B cell (primary cell): Measurements from ENCODE around the gene C17orf113. TPM values are rescaled to one million over a fixed set of nuclear protein-coding genes. Genes with fewer than 3 reads are reported as not detected.
"Not testable (repeated sequence)": the region's sequence is repeated elsewhere in the genome, so short reads cannot be mapped to it uniquely, and the experiment has no call there.

Experiments used
- ATAC-seq: fragments of 200-7000 bp; cut with Tn5 transposase; one replicate; pipeline ENCODE4 v1.10.0; 2021; ENCODE audit warnings: low read depth, mild to moderate bottlenecking, moderate number of reproducible peaks, moderate library complexity
- CTCF ChIA-PET: fragments of 350-600 bp; sonication (Branson Sonifier 250); formaldehyde crosslinking; loops from one replicate; lab custom pipeline; 2021; ENCODE audit warnings: antibody characterized with exemption, inconsistent platforms; lab: Charles Lee
- POLR2A ChIA-PET: fragments of 350-600 bp; sonication (Branson Sonifier 250); formaldehyde crosslinking; loops from one replicate; lab custom pipeline; 2021; ENCODE audit warnings: antibody characterized with exemption; lab: Charles Lee
- DNase-seq: peaks from one replicate; pipeline ENCODE4 v3.0.0; 2013
- H2AFZ ChIP-seq: 2 replicates; pipeline ENCODE4 v1.6.1; 2012; ENCODE audit warnings: mild to moderate bottlenecking, low read depth, low read length; ENCODE audit not compliant: insufficient read depth, poor library complexity, severe bottlenecking
- H3K27ac ChIP-seq, 2 donors: 1 replicate in 1 of 2; 2 replicates in 1 of 2; pipeline ENCODE4 v1.5.1; 2012 to 2013; ENCODE audit warnings: low read length in 2 of 2, mild to moderate bottlenecking in 2 of 2, moderate library complexity in 1 of 2
- H3K27me3 ChIP-seq, 4 experiments: fragments of 200-600 bp in 1 of 4; sonication (generic) in 1 of 4; replicated peaks in 1 of 4; 1 replicate in 2 of 4; 2 replicates in 2 of 4; pipeline versions ENCODE4 v1.6.1 to v1.7.0; 2013 to 2016; ENCODE audit warnings: low read length in 3 of 4, mild to moderate bottlenecking in 2 of 4, mixed read lengths in 1 of 4, moderate library complexity in 1 of 4; ENCODE audit not compliant: insufficient read depth in 4 of 4, control insufficient read depth in 3 of 4; ENCODE audit errors: control extremely low read depth in 1 of 4
- H3K36me3 ChIP-seq, 2 experiments: replicated peaks in 1 of 2; 1 replicate in 1 of 2; 2 replicates in 1 of 2; pipeline versions ENCODE4 v1.6.1 to v1.7.1; 2013; ENCODE audit warnings: low read length in 1 of 2; ENCODE audit not compliant: insufficient read depth in 2 of 2, control insufficient read depth in 1 of 2; ENCODE audit errors: control extremely low read depth in 1 of 2, extremely low read depth in 1 of 2
- H3K4me1 ChIP-seq, 2 donors: fragments of 200-600 bp in 1 of 2; sonication (generic) in 1 of 2; 1 replicate in 1 of 2; 2 replicates in 1 of 2; pipeline versions ENCODE4 v1.5.1 to v1.6.1; 2013 to 2017; ENCODE audit warnings: low read length in 2 of 2; ENCODE audit not compliant: control insufficient read depth in 2 of 2, insufficient read depth in 2 of 2
- H3K4me2 ChIP-seq: replicated peaks from 2 replicates; pipeline ENCODE3; 2012; ENCODE audit warnings: mild to moderate bottlenecking, low read depth, low read length; ENCODE audit not compliant: poor library complexity, severe bottlenecking
- H3K4me3 ChIP-seq, 5 experiments: fragments of 200-600 bp in 1 of 5; sonication (generic) in 1 of 5; 1 replicate in 3 of 5; 2 replicates in 2 of 5; pipeline versions ENCODE4 v1.5.1 to v1.7.0; 2011 to 2016; ENCODE audit warnings: low read length in 4 of 5, mild to moderate bottlenecking in 4 of 5, low read depth in 2 of 5, control low read depth in 1 of 5, moderate library complexity in 1 of 5; ENCODE audit not compliant: insufficient read depth in 1 of 5; ENCODE audit errors: control extremely low read depth in 1 of 5, extremely low read depth in 1 of 5
- H3K79me2 ChIP-seq: fragments of 200-600 bp; sonication (generic); one replicate; pipeline ENCODE4 v1.6.0; 2016; ENCODE audit warnings: low read length; ENCODE audit not compliant: control insufficient read depth, insufficient read depth
- H3K9ac ChIP-seq: fragments of 200-600 bp; sonication (generic); 2 replicates; pipeline ENCODE4 v1.6.1; 2017; ENCODE audit warnings: mild to moderate bottlenecking, low read length, moderate library complexity
- H3K9me3 ChIP-seq, 3 donors: one replicate each; pipeline versions ENCODE4 v1.6.1 to v1.7.1; 2013; ENCODE audit warnings: low read length in 2 of 3; ENCODE audit not compliant: control insufficient read depth in 2 of 3, insufficient read depth in 1 of 3; ENCODE audit errors: control extremely low read depth in 1 of 3
- H4K20me1 ChIP-seq: 2 replicates; pipeline ENCODE4 v1.6.0; 2012; ENCODE audit warnings: mild to moderate bottlenecking, low read length; ENCODE audit not compliant: insufficient read depth, control insufficient read depth, poor library complexity, severe bottlenecking
- H3K27ac Mint-ChIP-seq: one replicate; pipeline ENCODE4 v1.8.0; 2021; ENCODE audit warnings: mixed read lengths
- H3K27me3 Mint-ChIP-seq: one replicate; pipeline ENCODE4 v1.8.0; 2021; ENCODE audit warnings: mixed read lengths
- H3K4me1 Mint-ChIP-seq: one replicate; pipeline ENCODE4 v1.8.0; 2021; ENCODE audit warnings: mixed read lengths
- H3K4me3 Mint-ChIP-seq: one replicate; pipeline ENCODE4 v1.8.0; 2021; ENCODE audit warnings: mixed read lengths
- H3K9me3 Mint-ChIP-seq: one replicate; pipeline ENCODE4 v1.8.0; 2022; ENCODE audit warnings: mixed read lengths; ENCODE audit not compliant: insufficient read depth
- CTCF ChIP-seq: fragments of 200-600 bp; IDR thresholded peaks from one replicate; pipeline ENCODE4 v1.8.0; 2022; ENCODE audit warnings: antibody characterized with exemption, mild to moderate bottlenecking
- EZH2 ChIP-seq: IDR thresholded peaks from 2 replicates; pipeline ENCODE4 v1.6.1; 2012; ENCODE audit warnings: borderline replicate concordance, low read depth, mild to moderate bottlenecking, moderate library complexity, low read length; ENCODE audit not compliant: insufficient read depth, poor library complexity, severe bottlenecking
- WGBS: methylation state at CpG from one replicate; pipeline ENCODE4 v1.1.5; 2013; ENCODE audit warnings: missing lambda C conversion rate; ENCODE audit not compliant: insufficient coverage; 5-methylcytosine and 5-hydroxymethylcytosine counted together
- intact Hi-C: fragments of 100-400 bp; cut with micrococcal nuclease; formaldehyde crosslinking; loops from one replicate; pipeline ENCODE4 v1.10.0; 2022
- polyA plus RNA-seq: library from polyadenylated mRNA; depleted of rRNA; stranded (reverse); fragments of >200 nt; gene quantifications from 2 replicates; pipeline ENCODE4 v1.2.3, GENCODE V29; 2012
- total RNA-seq, 2 donors: library from RNA; stranded (reverse); fragments of 120-200 nt in 1 of 2; gene quantifications; 1 replicate in 1 of 2; 2 replicates in 1 of 2; pipeline versions ENCODE4 v1.2.3 to v1.2.4, GENCODE V29; 2013 to 2022

Gene C17orf113
- total and polyA plus RNA-seq, 2 donors (not counting 1 experiment from before 2014, with no cell fraction given), result 1.2 to 2.1 TPM

DNA sequence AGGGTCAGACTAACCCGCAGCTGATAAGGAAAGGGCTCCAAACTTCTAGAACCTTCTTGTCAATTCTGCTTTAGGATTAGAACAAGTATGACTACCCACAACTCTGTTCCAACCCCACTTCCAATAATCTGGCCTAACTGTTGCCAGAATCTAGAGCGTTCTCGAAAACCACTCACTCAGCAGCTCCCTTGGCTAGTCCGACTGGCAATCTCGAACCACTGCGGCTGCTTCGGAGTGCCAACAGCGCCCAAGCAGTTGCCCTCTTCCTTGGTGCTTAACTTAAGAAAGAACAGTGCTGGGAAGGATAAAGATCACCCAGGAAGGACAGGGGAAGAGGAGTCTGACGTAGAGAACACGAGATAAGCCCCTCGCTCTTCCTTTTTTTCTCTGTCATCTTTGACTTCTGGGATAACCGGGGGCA is 34.0 kb downstream of the C17orf113 start:
- peaks cover 90% of the 10 kb centered on the region for H3K79me2 ChIP-seq
- Mint-ChIP-seq H3K27ac (peak overlapping the region; percentile 99), H3K9me3 (no peaks in the 10 kb centered on the region), H3K27me3 (no peaks in the 10 kb centered on the region), H3K4me3 (peak overlapping the region; percentile 100), H3K4me1 (peaks cover 69% of the 10 kb centered on the region)
- CTCF ChIA-PET, result interaction anchor here (0.9 to 8.2 kb wide), 14 partner anchors 8 to 104 kb away, joined by 3 to 90 read pairs (median 4); partner anchors contain the start of gene CNP
- H3K4me2 ChIP-seq, result peak overlapping the region; percentile 91
- no peak for TF ChIP-seq CTCF
- TF ChIP-seq EZH2, result no peak
- peak overlapping the region; percentile 91 to 95 for H3K27ac ChIP-seq
- no peak for ATAC-seq
- 1% methylated on average over 7 of the region's 12 CpGs for WGBS
- H3K4me1 ChIP-seq, result peaks cover 36 to 45% of the 10 kb centered on the region in 2 donors
- no peaks in the 10 kb centered on the region for H3K36me3 ChIP-seq
- no peak for DNase-seq
- intact Hi-C loops, result loop anchor here (2.0 to 5.0 kb wide), 2 partner anchors 98 to 1199 kb away; partner anchors contain the start of gene ACLY
- peak overlapping the region; percentile 94 for H2AFZ ChIP-seq
- peak overlapping the region; percentile 86 to 99 (median 97) for H3K4me3 ChIP-seq
- POLR2A ChIA-PET, result interaction anchor here (0.9 to 3.6 kb wide), 4 partner anchors 50 to 273 kb away, joined by 3 to 32 read pairs (median 4); partner anchors contain the start of genes CNP, KAT2A and ODAD4
- H4K20me1 ChIP-seq, result peaks cover 22% of the 10 kb centered on the region
- H3K27me3 ChIP-seq, result no peaks in the 10 kb centered on the region
- peak overlapping the region; percentile 100 for H3K9ac ChIP-seq
- no peaks in the 10 kb centered on the region for H3K9me3 ChIP-seq

DNA sequence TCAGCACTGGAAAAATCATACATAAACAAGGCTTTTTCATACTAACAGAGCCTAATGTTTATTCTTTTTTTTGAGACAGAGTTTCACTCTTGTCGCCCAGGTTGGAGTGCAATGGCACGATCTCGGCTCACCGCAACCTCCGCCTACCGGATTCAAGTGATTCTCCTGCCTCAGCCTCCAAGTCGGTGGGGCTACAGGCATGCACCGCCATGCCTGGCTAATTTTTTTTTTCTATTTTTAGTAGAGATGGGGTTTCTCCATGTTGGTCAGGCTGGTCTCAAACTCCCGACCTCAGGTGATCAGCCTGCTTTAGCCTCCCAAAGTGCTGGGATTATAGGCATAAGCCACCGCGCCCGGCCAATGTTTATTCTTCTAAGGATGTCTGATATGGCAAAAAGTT is 36.7 kb downstream of the C17orf113 start:
- ChIA-PET CTCF (interaction anchor here (3.0 kb wide), 1 partner anchor 51 kb away, joined by 15 read pairs; no protein-coding TSS in a partner anchor), POLR2A (interaction anchor here (0.6 kb wide), 1 partner anchor 299 kb away, joined by 3 read pairs; no protein-coding TSS in a partner anchor)
- intact Hi-C loops, H3K4me3 ChIP-seq, H3K9me3 Mint-ChIP-seq, H3K27me3 ChIP-seq, H3K9ac ChIP-seq, H3K27ac Mint-ChIP-seq, H2AFZ ChIP-seq, H3K36me3 ChIP-seq, ATAC-seq, DNase-seq, H3K27me3 Mint-ChIP-seq, H3K27ac ChIP-seq, H3K9me3 ChIP-seq, H3K4me2 ChIP-seq: not testable (repeated sequence)
- peak overlapping the region; percentile 23 for H3K4me3 Mint-ChIP-seq
- peaks cover 67% of the 10 kb centered on the region for H3K4me1 Mint-ChIP-seq
- peaks cover 22 to 35% of the 10 kb centered on the region in 2 donors for H3K4me1 ChIP-seq
- peaks cover 49% of the 10 kb centered on the region for H4K20me1 ChIP-seq
- 100% methylated on average over 6 of the region's 12 CpGs for WGBS
- H3K79me2 ChIP-seq, result peaks cover 97% of the 10 kb centered on the region

- H3K4me1 Mint-ChIP-seq, result peaks cover 57% of the 10 kb centered on the region
- Histone ChIP-seq H4K20me1 (peaks cover 57% of the 10 kb centered on the region), H3K79me2 (peaks cover 100% of the 10 kb centered on the region), H3K4me1 (peaks cover 16 to 26% of the 10 kb centered on the region in 2 donors)
- POLR2A ChIA-PET, H2AFZ ChIP-seq, H3K27me3 Mint-ChIP-seq, H3K9ac ChIP-seq, H3K27ac ChIP-seq, H3K27me3 ChIP-seq, H3K9me3 ChIP-seq, intact Hi-C loops, DNase-seq, H3K4me2 ChIP-seq, H3K4me3 ChIP-seq, ATAC-seq, H3K4me3 Mint-ChIP-seq, H3K36me3 ChIP-seq, H3K9me3 Mint-ChIP-seq, H3K27ac Mint-ChIP-seq: not testable (repeated sequence)
- WGBS, result 100% methylated on average over 2 of the region's 4 CpGs
- CTCF ChIA-PET, result interaction anchor here (0.9 to 3.0 kb wide), 4 partner anchors 14 to 101 kb away, joined by 3 to 15 read pairs (median 4); no protein-coding TSS in a partner anchor
Observed at GRCh38 chr17:42012363-42012762, 38.0 kb downstream of the C17orf113 start.
